ENCODE data around the gene ATRN.

Gene ATRN

DNA sequence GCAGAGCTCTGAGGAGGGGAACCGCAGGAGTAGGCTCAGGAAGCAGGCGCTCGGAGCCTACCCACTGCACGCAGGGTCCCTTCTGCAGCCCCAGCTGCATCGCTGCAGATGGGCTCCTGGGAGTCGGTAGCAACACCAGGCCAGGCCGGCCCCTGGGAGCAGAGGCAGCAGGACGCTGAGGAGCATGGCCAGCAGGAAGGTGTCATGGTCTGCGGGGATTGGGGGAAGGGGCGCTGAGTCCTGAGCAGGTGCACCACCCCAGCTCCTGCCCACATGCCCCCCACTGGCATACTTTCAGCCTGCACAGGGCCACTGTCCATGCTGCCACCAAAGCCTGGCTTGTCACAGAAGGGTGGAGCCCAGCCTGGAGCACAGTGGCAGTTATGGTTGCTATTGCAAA, 200.1 kb downstream of the ATRN start:
- no peak for TF ChIP-seq CTCF (IDR thresholded peaks at IDR 0.05; ENCODE audit: unreplicated experiment in 3 of 3)
- H3K4me1 Mint-ChIP-seq: peaks cover 11% of the 10 kb centered on the region
- H3K4me3 Mint-ChIP-seq: no peak overlapping the region
- H3K9me3 Mint-ChIP-seq: no peaks in the 10 kb centered on the region
- H3K36me3 Mint-ChIP-seq (ENCODE audit: low read depth): no peaks in the 10 kb centered on the region
- H3K27me3 Mint-ChIP-seq (ENCODE audit: low read depth): peaks cover 34% of the 10 kb centered on the region
- H3K27ac Mint-ChIP-seq: no peak overlapping the region

DNA sequence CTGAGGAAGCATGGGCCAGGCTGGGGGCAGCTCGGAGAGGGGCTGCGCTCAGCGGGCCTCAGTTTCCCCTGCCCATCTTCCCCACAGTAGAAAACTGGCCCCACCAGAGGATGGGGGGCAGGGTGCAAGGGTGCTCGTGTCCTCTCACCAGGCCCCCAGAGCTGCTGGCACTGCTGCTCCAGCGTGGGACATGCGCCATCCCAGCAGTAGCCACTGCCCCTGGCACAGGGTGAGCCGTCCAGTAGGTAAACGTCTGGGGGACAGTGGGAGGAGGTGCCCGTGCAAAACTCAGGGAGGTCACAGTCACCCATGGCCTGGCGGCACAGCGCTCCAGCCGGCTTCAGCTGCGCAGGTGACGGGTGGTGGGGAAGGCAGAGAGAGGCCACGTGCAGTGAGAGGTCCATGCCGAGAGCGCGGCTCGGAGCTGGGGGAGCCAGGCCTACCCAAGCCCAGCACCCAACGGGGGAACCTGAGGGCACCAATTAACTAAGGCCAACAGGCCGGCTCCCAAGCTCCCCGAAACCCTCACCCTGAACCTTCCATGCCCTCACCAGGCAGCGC, 201.2 kb downstream of the ATRN start:
- no peak for TF ChIP-seq CTCF (IDR thresholded peaks at IDR 0.05; ENCODE audit: unreplicated experiment in 3 of 3)
- Mint-ChIP-seq H3K36me3 (ENCODE audit: low read depth) (no peaks in the 10 kb centered on the region), H3K27me3 (ENCODE audit: low read depth) (peaks cover 41% of the 10 kb centered on the region), H3K9me3 (no peaks in the 10 kb centered on the region), H3K27ac (no peak overlapping the region), H3K4me3 (no peak overlapping the region), H3K4me1 (peaks cover 11% of the 10 kb centered on the region)

GRCh38 chr20:3672547-3673171, 201.8 kb downstream of the ATRN start:
- TF ChIP-seq CTCF (IDR thresholded peaks at IDR 0.05; ENCODE audit: unreplicated experiment in 3 of 3): no peak
- no peaks in the 10 kb centered on the region for H3K9me3 Mint-ChIP-seq
- no peak overlapping the region for H3K4me3 Mint-ChIP-seq
- no peak overlapping the region for H3K27ac Mint-ChIP-seq
- H3K4me1 Mint-ChIP-seq: peaks cover 13% of the 10 kb centered on the region
- H3K27me3 Mint-ChIP-seq (ENCODE audit: low read depth): peaks cover 39% of the 10 kb centered on the region
- no peaks in the 10 kb centered on the region for H3K36me3 Mint-ChIP-seq (ENCODE audit: low read depth)

DNA sequence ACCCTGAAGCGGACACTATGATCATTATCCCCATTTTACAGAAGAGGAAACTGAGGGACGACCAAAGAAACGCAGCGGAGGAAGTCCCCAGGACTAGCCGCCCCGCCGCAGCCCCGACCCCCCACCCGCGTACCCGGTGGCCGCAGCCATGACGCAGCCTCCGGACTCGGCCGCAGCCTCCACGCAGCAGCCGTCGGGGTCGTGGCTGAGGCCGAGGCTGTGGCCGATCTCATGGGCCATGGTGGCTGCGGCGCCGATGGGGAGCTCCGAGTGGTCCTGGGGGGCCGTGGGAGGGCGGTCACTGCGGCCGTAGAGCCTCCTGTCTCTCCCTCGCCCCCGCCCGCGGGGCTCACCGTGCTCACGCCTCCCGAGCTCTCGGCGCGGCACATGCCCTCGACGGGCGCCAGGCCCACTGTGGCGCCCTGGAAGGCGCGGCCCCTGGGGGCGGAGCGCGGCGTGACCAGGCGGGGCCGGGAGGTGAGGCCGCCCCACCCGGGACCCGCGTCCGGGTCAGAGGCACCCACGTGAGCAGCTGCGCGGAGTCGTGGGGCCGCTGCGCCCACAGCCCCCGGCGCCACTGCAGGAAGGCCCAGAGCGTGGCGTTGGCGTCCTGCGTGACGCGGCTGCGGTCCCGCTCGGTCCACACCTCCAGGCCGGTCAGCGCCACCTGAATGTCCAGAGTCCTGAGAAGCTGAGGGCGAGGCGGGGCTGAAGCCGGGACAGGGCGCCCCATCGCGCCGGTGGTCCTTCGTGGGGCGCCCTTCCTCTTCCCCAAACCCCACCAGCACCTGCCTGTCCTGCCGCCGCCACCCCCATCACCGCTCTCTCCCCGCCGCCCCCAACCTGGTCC, 202.6 kb downstream of the ATRN start:
- no peaks in the 10 kb centered on the region for H3K36me3 Mint-ChIP-seq (ENCODE audit: low read depth)
- no peaks in the 10 kb centered on the region for H3K9me3 Mint-ChIP-seq
- peaks cover 39% of the 10 kb centered on the region for H3K27me3 Mint-ChIP-seq (ENCODE audit: low read depth)
- H3K4me1 Mint-ChIP-seq: peaks cover 21% of the 10 kb centered on the region
- H3K27ac Mint-ChIP-seq: no peak overlapping the region
- no peak overlapping the region for H3K4me3 Mint-ChIP-seq
- no peak for TF ChIP-seq CTCF (IDR thresholded peaks at IDR 0.05; ENCODE audit: unreplicated experiment in 3 of 3)

- peaks cover 36% of the 10 kb centered on the region for H3K27me3 Mint-ChIP-seq (ENCODE audit: low read depth)
Measured at GRCh38 chr20:3674447-3674846, 203.6 kb downstream of the ATRN start.

More at GRCh38 chr20:3674447-3674846, 203.6 kb downstream of the ATRN start:
- Mint-ChIP-seq H3K4me3 (no peak overlapping the region), H3K9me3 (no peaks in the 10 kb centered on the region), H3K36me3 (ENCODE audit: low read depth) (no peaks in the 10 kb centered on the region), H3K27ac (no peak overlapping the region), H3K4me1 (peaks cover 31% of the 10 kb centered on the region)
- TF ChIP-seq CTCF (IDR thresholded peaks at IDR 0.05; ENCODE audit: unreplicated experiment in 3 of 3): no peak

Data from nephron (organoid).